ENCODE data around the gene RPL3.

Gene RPL3

GRCh38 chr22:39292561-39293074, 26.8 kb downstream of the RPL3 start:
- Histone ChIP-seq H3K27ac (ENCODE audit: low read depth, low read length) (peak overlapping the region; percentile 75), H3K27me3 (ENCODE audit: control insufficient read depth in 5 of 5, insufficient read depth in 4 of 5, low read length in 5 of 5) (peaks cover 0 to 12% (median 4%) of the 10 kb centered on the region in 5 donors)

GRCh38 chr22:39292031-39292462, 27.4 kb downstream of the RPL3 start:
- no peaks in the 10 kb centered on the region for H3K9me3 ChIP-seq (ENCODE audit: control insufficient read depth in 5 of 5, low read length in 5 of 5)
- H3K4me3 ChIP-seq (ENCODE audit: low read depth in 1 of 5, low read length in 5 of 5): no peak overlapping the region
- H3K36me3 ChIP-seq (ENCODE audit: control insufficient read depth in 5 of 5, insufficient read depth in 5 of 5, low read length in 5 of 5): no peaks in the 10 kb centered on the region
- peak overlapping the region in 2 of 5 donors; percentile 62 to 63 for H3K9ac ChIP-seq (ENCODE audit: low read length in 5 of 5)
- peaks cover 4 to 57% (median 43%) of the 10 kb centered on the region in 5 donors for H3K4me1 ChIP-seq (ENCODE audit: control insufficient read depth in 5 of 5, insufficient read depth in 5 of 5, low read length in 5 of 5)
- H3K27me3 ChIP-seq (ENCODE audit: control insufficient read depth in 5 of 5, insufficient read depth in 4 of 5, low read length in 5 of 5): peaks cover 0 to 12% (median 4%) of the 10 kb centered on the region in 5 donors
- H3K27ac ChIP-seq (ENCODE audit: low read depth, low read length): peak overlapping the region; percentile 75

More at GRCh38 chr22:39292561-39293074, 26.8 kb downstream of the RPL3 start:
- H3K9me3 ChIP-seq (ENCODE audit: control insufficient read depth in 5 of 5, low read length in 5 of 5): no peaks in the 10 kb centered on the region
- no peaks in the 10 kb centered on the region for H3K36me3 ChIP-seq (ENCODE audit: control insufficient read depth in 5 of 5, insufficient read depth in 5 of 5, low read length in 5 of 5)
- H3K4me1 ChIP-seq (ENCODE audit: control insufficient read depth in 5 of 5, insufficient read depth in 5 of 5, low read length in 5 of 5): peaks cover 4 to 57% (median 44%) of the 10 kb centered on the region in 5 donors
- H3K9ac ChIP-seq (ENCODE audit: low read length in 5 of 5): peak overlapping the region in 2 of 5 donors; percentile 62 to 63
- H3K4me3 ChIP-seq (ENCODE audit: low read depth in 1 of 5, low read length in 5 of 5): no peak overlapping the region

- H3K9me3 ChIP-seq (ENCODE audit: control insufficient read depth in 5 of 5, low read length in 5 of 5): no peaks in the 10 kb centered on the region
- H3K4me3 ChIP-seq (ENCODE audit: low read depth in 1 of 5, low read length in 5 of 5): no peak overlapping the region
- peak overlapping the region; percentile 75 for H3K27ac ChIP-seq (ENCODE audit: low read depth, low read length)
- H3K27me3 ChIP-seq (ENCODE audit: control insufficient read depth in 5 of 5, insufficient read depth in 4 of 5, low read length in 5 of 5): peaks cover 0 to 12% (median 4%) of the 10 kb centered on the region in 5 donors
- H3K4me1 ChIP-seq (ENCODE audit: control insufficient read depth in 5 of 5, insufficient read depth in 5 of 5, low read length in 5 of 5): peaks cover 4 to 57% (median 41%) of the 10 kb centered on the region in 5 donors
- no peaks in the 10 kb centered on the region for H3K36me3 ChIP-seq (ENCODE audit: control insufficient read depth in 5 of 5, insufficient read depth in 5 of 5, low read length in 5 of 5)
- H3K9ac ChIP-seq (ENCODE audit: low read length in 5 of 5): peak overlapping the region in 1 of 5 donors; percentile 63
These were observed 27.9 kb downstream of the RPL3 start for GRCh38 chr22:39291523-39291922.

GRCh38 chr22:39290724-39291161, 28.7 kb downstream of the RPL3 start:
- H3K9me3 ChIP-seq (ENCODE audit: control insufficient read depth in 5 of 5, low read length in 5 of 5): no peaks in the 10 kb centered on the region
- no peaks in the 10 kb centered on the region for H3K36me3 ChIP-seq (ENCODE audit: control insufficient read depth in 5 of 5, insufficient read depth in 5 of 5, low read length in 5 of 5)
- peaks cover 0 to 12% (median 4%) of the 10 kb centered on the region in 5 donors for H3K27me3 ChIP-seq (ENCODE audit: control insufficient read depth in 5 of 5, insufficient read depth in 4 of 5, low read length in 5 of 5)
- peak overlapping the region; percentile 75 for H3K27ac ChIP-seq (ENCODE audit: low read depth, low read length)
- H3K4me1 ChIP-seq (ENCODE audit: control insufficient read depth in 5 of 5, insufficient read depth in 5 of 5, low read length in 5 of 5): peaks cover 4 to 63% (median 45%) of the 10 kb centered on the region in 5 donors
- H3K9ac ChIP-seq (ENCODE audit: low read length in 5 of 5): peak overlapping the region in 2 of 5 donors; percentile 47 to 56
- H3K4me3 ChIP-seq (ENCODE audit: low read depth in 1 of 5, low read length in 5 of 5): no peak overlapping the region

GRCh38 chr22:39289975-39290720, 29.3 kb downstream of the RPL3 start:
- H3K36me3 ChIP-seq (ENCODE audit: control insufficient read depth in 5 of 5, insufficient read depth in 5 of 5, low read length in 5 of 5): no peaks in the 10 kb centered on the region
- H3K9ac ChIP-seq (ENCODE audit: low read length in 5 of 5): peak overlapping the region in 2 of 5 donors; percentile 47 to 56
- H3K4me3 ChIP-seq (ENCODE audit: low read depth in 1 of 5, low read length in 5 of 5): no peak overlapping the region
- H3K4me1 ChIP-seq (ENCODE audit: control insufficient read depth in 5 of 5, insufficient read depth in 5 of 5, low read length in 5 of 5): peaks cover 4 to 63% (median 45%) of the 10 kb centered on the region in 5 donors
- H3K27ac ChIP-seq (ENCODE audit: low read depth, low read length): no peak overlapping the region
- H3K9me3 ChIP-seq (ENCODE audit: control insufficient read depth in 5 of 5, low read length in 5 of 5): peaks cover 0 to 2% (median 1%) of the 10 kb centered on the region in 5 donors
- peaks cover 0 to 12% (median 4%) of the 10 kb centered on the region in 5 donors for H3K27me3 ChIP-seq (ENCODE audit: control insufficient read depth in 5 of 5, insufficient read depth in 4 of 5, low read length in 5 of 5)

- H3K9ac ChIP-seq (ENCODE audit: low read length in 5 of 5): no peak overlapping the region
- no peaks in the 10 kb centered on the region for H3K36me3 ChIP-seq (ENCODE audit: control insufficient read depth in 5 of 5, insufficient read depth in 5 of 5, low read length in 5 of 5)
- H3K27me3 ChIP-seq (ENCODE audit: control insufficient read depth in 5 of 5, insufficient read depth in 4 of 5, low read length in 5 of 5): peaks cover 0 to 12% (median 4%) of the 10 kb centered on the region in 5 donors
- peaks cover 0 to 8% (median 7%) of the 10 kb centered on the region in 5 donors for H3K9me3 ChIP-seq (ENCODE audit: control insufficient read depth in 5 of 5, low read length in 5 of 5)
- peaks cover 4 to 63% (median 45%) of the 10 kb centered on the region in 5 donors for H3K4me1 ChIP-seq (ENCODE audit: control insufficient read depth in 5 of 5, insufficient read depth in 5 of 5, low read length in 5 of 5)
- H3K4me3 ChIP-seq (ENCODE audit: low read depth in 1 of 5, low read length in 5 of 5): no peak overlapping the region
- no peak overlapping the region for H3K27ac ChIP-seq (ENCODE audit: low read depth, low read length)
These were observed 29.9 kb downstream of the RPL3 start for GRCh38 chr22:39289533-39289932.

GRCh38 chr22:39288135-39288898, 31.1 kb downstream of the RPL3 start:
- Histone ChIP-seq H3K9ac (ENCODE audit: low read length in 5 of 5) (no peak overlapping the region), H3K4me3 (ENCODE audit: low read depth in 1 of 5, low read length in 5 of 5) (no peak overlapping the region), H3K36me3 (ENCODE audit: control insufficient read depth in 5 of 5, insufficient read depth in 5 of 5, low read length in 5 of 5) (no peaks in the 10 kb centered on the region), H3K27me3 (ENCODE audit: control insufficient read depth in 5 of 5, insufficient read depth in 4 of 5, low read length in 5 of 5) (peaks cover 0 to 12% (median 4%) of the 10 kb centered on the region in 5 donors), H3K27ac (ENCODE audit: low read depth, low read length) (no peak overlapping the region), H3K4me1 (ENCODE audit: control insufficient read depth in 5 of 5, insufficient read depth in 5 of 5, low read length in 5 of 5) (peaks cover 6 to 70% (median 54%) of the 10 kb centered on the region in 5 donors), H3K9me3 (ENCODE audit: control insufficient read depth in 5 of 5, low read length in 5 of 5) (peaks cover 0 to 13% (median 9%) of the 10 kb centered on the region in 5 donors)

GRCh38 chr22:39287076-39287725, 32.2 kb downstream of the RPL3 start:
- no peak overlapping the region for H3K27ac ChIP-seq (ENCODE audit: low read depth, low read length)
- no peaks in the 10 kb centered on the region for H3K36me3 ChIP-seq (ENCODE audit: control insufficient read depth in 5 of 5, insufficient read depth in 5 of 5, low read length in 5 of 5)
- no peak overlapping the region for H3K4me3 ChIP-seq (ENCODE audit: low read depth in 1 of 5, low read length in 5 of 5)
- H3K9ac ChIP-seq (ENCODE audit: low read length in 5 of 5): no peak overlapping the region
- H3K9me3 ChIP-seq (ENCODE audit: control insufficient read depth in 5 of 5, low read length in 5 of 5): peaks cover 0 to 13% (median 9%) of the 10 kb centered on the region in 5 donors
- H3K4me1 ChIP-seq (ENCODE audit: control insufficient read depth in 5 of 5, insufficient read depth in 5 of 5, low read length in 5 of 5): peaks cover 4 to 72% (median 57%) of the 10 kb centered on the region in 5 donors
- H3K27me3 ChIP-seq (ENCODE audit: control insufficient read depth in 5 of 5, insufficient read depth in 4 of 5, low read length in 5 of 5): peaks cover 0 to 12% (median 4%) of the 10 kb centered on the region in 5 donors

GRCh38 chr22:39284983-39285382, 34.4 kb downstream of the RPL3 start:
- Histone ChIP-seq H3K4me1 (ENCODE audit: control insufficient read depth in 5 of 5, insufficient read depth in 5 of 5, low read length in 5 of 5) (peaks cover 2 to 69% (median 41%) of the 10 kb centered on the region in 5 donors), H3K27ac (ENCODE audit: low read depth, low read length) (no peak overlapping the region), H3K9me3 (ENCODE audit: control insufficient read depth in 5 of 5, low read length in 5 of 5) (peaks cover 0 to 13% (median 9%) of the 10 kb centered on the region in 5 donors), H3K4me3 (ENCODE audit: low read depth in 1 of 5, low read length in 5 of 5) (peak overlapping the region in 1 of 5 donors; percentile 13), H3K9ac (ENCODE audit: low read length in 5 of 5) (no peak overlapping the region), H3K36me3 (ENCODE audit: control insufficient read depth in 5 of 5, insufficient read depth in 5 of 5, low read length in 5 of 5) (no peaks in the 10 kb centered on the region), H3K27me3 (ENCODE audit: control insufficient read depth in 5 of 5, insufficient read depth in 4 of 5, low read length in 5 of 5) (peaks cover 0 to 3% (median 0%) of the 10 kb centered on the region in 5 donors)
